OCI-LY3 (cell line): ENCODE results near the gene DNAJC19.

ENCODE experiments used
- H2AFZ ChIP-seq: fragments of 200-600, 300-600 bp; shearing (Covaris generic); 2 replicates; pipeline ENCODE4 v1.6.0; 2014; ENCODE audit warnings: antibody characterized with exemption, low read depth, low read length
- H3K27ac ChIP-seq: fragments of 200-600, 300-600 bp; sonication (generic); 2 replicates; pipeline ENCODE4 v1.5.1; 2014; ENCODE audit warnings: mild to moderate bottlenecking, low read length, moderate library complexity, mixed read lengths
- H3K27me3 ChIP-seq: fragments of 200-600, 300-600 bp; sonication (generic); 2 replicates; pipeline ENCODE4 v1.6.1; 2014; ENCODE audit warnings: low read depth, low read length, mixed read lengths
- H3K36me3 ChIP-seq: fragments of 200-600, 300-600 bp; sonication (generic); replicated peaks from 2 replicates; pipeline ENCODE3; 2014; ENCODE audit warnings: low read depth, low read length, mixed read lengths
- H3K4me1 ChIP-seq: fragments of 300-600, 200-600 bp; sonication (generic); 2 replicates; pipeline ENCODE4 v1.6.1; 2014; ENCODE audit warnings: low read length, mixed read lengths
- H3K4me2 ChIP-seq: fragments of 200-600, 300-600 bp; sonication (generic); 2 replicates; pipeline ENCODE4 v1.6.1; 2014; ENCODE audit warnings: low read length, mixed read lengths
- H3K4me3 ChIP-seq: fragments of 300-600, 200-600 bp; sonication (generic); 2 replicates; pipeline ENCODE4 v1.5.1; 2014; ENCODE audit warnings: antibody characterized with exemption, mild to moderate bottlenecking, low read length, moderate library complexity
- H3K79me2 ChIP-seq: fragments of 300-600, 200-600 bp; shearing (Covaris generic); 2 replicates; pipeline ENCODE4 v1.6.1; 2014; ENCODE audit warnings: mild to moderate bottlenecking, low read length, mixed read lengths
- H3K9ac ChIP-seq: fragments of 300-600, 200-600 bp; shearing (Covaris generic); 2 replicates; pipeline ENCODE4 v1.6.0; 2014; ENCODE audit warnings: mild to moderate bottlenecking, low read length, moderate library complexity
- H3K9me3 ChIP-seq: fragments of 200-600, 300-600 bp; shearing (Covaris generic); 2 replicates; pipeline ENCODE4 v1.6.1; 2014; ENCODE audit warnings: low read length, mixed read lengths; ENCODE audit not compliant: insufficient read depth
- H4K20me1 ChIP-seq: fragments of 200-600, 300-600 bp; sonication (generic); 2 replicates; pipeline ENCODE4 v1.6.1; 2016; ENCODE audit warnings: low read length, mixed read lengths; ENCODE audit not compliant: insufficient read depth
- CTCF ChIP-seq: fragments of 200-600, 300-600 bp; sonication (generic); IDR thresholded peaks from 2 replicates; pipeline ENCODE4 v1.5.1; 2014; ENCODE audit warnings: antibody characterized with exemption, low read length, low read depth
- EZH2phosphoT487 ChIP-seq: fragments of 200-600 bp; shearing (Covaris generic); IDR thresholded peaks from 2 replicates; pipeline ENCODE4 v1.6.1; 2018; ENCODE audit warnings: antibody characterized with exemption, mixed run types, low read depth

DNAJC19 gene

GRCh38 chr3:180961552-180961951 lies 28.0 kb downstream of the DNAJC19 start:
- Histone ChIP-seq H3K27ac (no peak overlapping the region), H3K9ac (no peak overlapping the region), H2AFZ (no peak overlapping the region), H3K4me2 (no peak overlapping the region), H4K20me1 (0 out of 2 replicates have a peak, but pooled peaks cover 10% of the 10 kb centered on the region), H3K9me3 (no peaks in the 10 kb centered on the region), H3K79me2 (no peaks in the 10 kb centered on the region), H3K36me3 (peaks cover 45% of the 10 kb centered on the region), H3K27me3 (no peaks in the 10 kb centered on the region), H3K4me3 (no peak overlapping the region), H3K4me1 (peaks cover 4% of the 10 kb centered on the region; the same call in 1 of the 2 replicates)
- no peak for TF ChIP-seq CTCF
- TF ChIP-seq EZH2phosphoT487, result no peak

DNA sequence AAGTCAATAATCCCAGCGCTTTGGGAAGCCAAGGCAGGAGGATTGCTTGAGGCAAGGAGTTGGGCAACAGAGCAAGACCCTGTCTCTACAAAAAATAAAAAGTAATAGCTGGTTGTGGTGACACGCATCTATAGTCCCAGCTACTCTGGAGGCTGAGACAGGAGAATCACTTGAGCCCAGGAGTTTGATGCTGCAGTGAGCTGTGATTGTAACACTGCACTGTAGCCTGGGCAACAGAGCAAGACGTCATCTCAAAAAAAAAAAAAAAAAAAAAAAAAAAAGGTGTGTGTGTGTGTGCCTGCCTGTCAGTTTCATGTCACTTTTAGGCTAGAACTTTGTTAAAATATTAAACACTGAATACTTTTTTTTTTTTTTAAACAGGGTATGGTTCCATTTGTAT lies 28.4 kb downstream of the DNAJC19 start:
- Histone ChIP-seq H3K4me2 (no peak overlapping the region), H3K9ac (no peak overlapping the region), H3K4me3 (no peak overlapping the region), H4K20me1 (0 out of 2 replicates have a peak, but pooled peaks cover 8% of the 10 kb centered on the region), H3K79me2 (no peaks in the 10 kb centered on the region), H3K27me3 (no peaks in the 10 kb centered on the region), H3K27ac (no peak overlapping the region), H3K36me3 (peaks cover 49% of the 10 kb centered on the region), H3K4me1 (peaks cover 4% of the 10 kb centered on the region; the same call in 1 of the 2 replicates), H3K9me3 (no peaks in the 10 kb centered on the region), H2AFZ (no peak overlapping the region)
- TF ChIP-seq EZH2phosphoT487 (no peak), CTCF (no peak)

DNA sequence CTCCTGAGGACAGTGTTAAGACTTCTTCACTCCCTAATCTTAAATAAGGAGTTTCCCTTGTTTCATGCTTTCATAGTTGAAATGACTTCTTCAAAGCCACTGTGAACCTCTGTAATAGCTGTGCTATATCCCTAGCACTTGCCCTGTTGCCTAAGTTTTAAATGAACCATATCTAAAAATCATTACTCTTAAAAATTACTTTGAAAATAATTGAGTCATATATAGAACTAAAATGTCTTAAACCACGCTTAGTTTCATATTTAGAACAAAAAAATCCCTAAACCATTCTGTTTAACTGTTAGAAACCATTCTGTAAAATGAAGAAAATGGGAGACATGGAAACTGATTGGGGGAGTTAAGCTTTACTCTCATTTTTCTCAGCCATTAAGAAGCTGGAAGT lies 29.8 kb downstream of the DNAJC19 start:
- Histone ChIP-seq H4K20me1 (0 out of 2 replicates have a peak, but pooled peaks cover 12% of the 10 kb centered on the region), H3K9ac (no peak overlapping the region), H3K27me3 (no peaks in the 10 kb centered on the region), H3K79me2 (no peaks in the 10 kb centered on the region; the same call in 1 of the 2 replicates), H3K9me3 (no peaks in the 10 kb centered on the region), H3K4me3 (no peak overlapping the region), H3K27ac (no peak overlapping the region), H3K4me2 (no peak overlapping the region), H2AFZ (no peak overlapping the region), H3K36me3 (peaks cover 56% of the 10 kb centered on the region), H3K4me1 (peaks cover 4% of the 10 kb centered on the region; the same call in 1 of the 2 replicates)
- TF ChIP-seq CTCF (no peak), EZH2phosphoT487 (no peak)

- peak overlapping the region; percentile 79 for H3K27ac ChIP-seq
- no peak overlapping the region for H2AFZ ChIP-seq
- H3K9me3 ChIP-seq, result no peaks in the 10 kb centered on the region
- H3K79me2 ChIP-seq, result peaks cover 67% of the 10 kb centered on the region
- H3K27me3 ChIP-seq, result no peaks in the 10 kb centered on the region
- TF ChIP-seq EZH2phosphoT487, result no peak
- peaks cover 42% of the 10 kb centered on the region for H3K36me3 ChIP-seq
- H3K4me2 ChIP-seq, result peak overlapping the region; percentile 83
- H4K20me1 ChIP-seq, result peaks cover 13% of the 10 kb centered on the region; the same call in 1 of the 2 replicates
- peaks cover 20% of the 10 kb centered on the region for H3K4me1 ChIP-seq
- peak overlapping the region; percentile 58 for H3K4me3 ChIP-seq
- H3K9ac ChIP-seq, result no peak overlapping the region; the same call in none of the 2 replicates
Observed at GRCh38 chr3:180947761-180948390, 41.7 kb downstream of the DNAJC19 start.
